CD4-positive, alpha-beta T cell treated with Interleukin-6 for 4 hours (primary cell): Measurements from ENCODE around the gene CPXM1.
A peak's percentile ranks its signal among the peaks of the same experiment; 100 is the strongest.
"Not testable (repeated sequence)": the region's sequence is repeated elsewhere in the genome, so short reads cannot be mapped to it uniquely, and the experiment has no call there.

ENCODE experiments used
- DNase-seq: peaks from one replicate; pipeline ENCODE4 v3.0.0-alpha.2; 2020; ENCODE audit warnings: mixed read lengths

The CPXM1 gene

DNA sequence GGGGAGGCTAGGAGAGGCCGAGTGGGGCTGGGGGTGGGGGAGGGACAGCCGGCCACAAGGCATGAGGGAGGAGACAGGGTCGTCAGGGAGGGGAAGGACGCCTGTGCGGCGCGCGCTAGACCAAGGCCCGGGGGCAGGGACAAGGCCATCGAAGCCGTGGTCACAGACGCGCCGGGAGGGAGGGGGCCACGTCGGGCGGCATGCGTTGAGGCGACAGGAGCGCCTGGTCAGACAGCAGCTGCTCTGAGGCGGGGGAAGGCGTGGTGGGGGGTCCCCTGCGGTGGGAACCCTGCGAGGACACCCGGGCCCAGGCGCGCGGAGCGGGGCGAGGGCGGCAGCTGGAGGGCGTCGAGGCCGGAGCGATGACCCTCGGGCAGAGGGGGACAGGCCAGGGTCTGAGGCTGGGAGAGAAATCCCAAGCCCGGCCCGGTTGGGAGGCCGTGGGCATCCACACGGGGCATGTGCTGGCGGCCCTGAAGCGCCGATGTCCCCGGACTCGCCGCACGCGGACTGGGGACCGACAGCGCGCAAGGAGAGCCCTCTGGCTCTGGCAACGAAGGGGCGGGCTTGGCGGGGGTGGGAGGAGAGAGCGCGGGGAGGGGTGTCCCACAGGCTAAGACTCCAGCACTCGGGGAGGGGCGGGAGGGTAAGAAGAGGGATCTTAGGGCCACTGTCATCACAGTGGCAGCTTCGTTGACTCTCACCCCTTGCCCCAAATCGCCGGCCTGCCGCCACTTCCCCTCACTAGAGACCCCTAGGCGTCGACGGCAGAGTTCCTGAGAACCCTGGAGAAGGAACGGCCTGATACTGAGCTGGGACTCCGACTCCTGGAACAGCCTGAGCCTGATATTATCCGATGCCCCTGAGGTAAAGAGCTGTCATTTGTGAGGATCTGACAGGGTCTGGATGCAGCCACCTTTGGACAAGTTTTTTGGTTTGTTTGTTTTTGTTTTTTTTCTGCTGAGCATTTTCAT is 20.8 kb upstream of the CPXM1 start:
- DNase-seq, result peak; percentile 23

DNA sequence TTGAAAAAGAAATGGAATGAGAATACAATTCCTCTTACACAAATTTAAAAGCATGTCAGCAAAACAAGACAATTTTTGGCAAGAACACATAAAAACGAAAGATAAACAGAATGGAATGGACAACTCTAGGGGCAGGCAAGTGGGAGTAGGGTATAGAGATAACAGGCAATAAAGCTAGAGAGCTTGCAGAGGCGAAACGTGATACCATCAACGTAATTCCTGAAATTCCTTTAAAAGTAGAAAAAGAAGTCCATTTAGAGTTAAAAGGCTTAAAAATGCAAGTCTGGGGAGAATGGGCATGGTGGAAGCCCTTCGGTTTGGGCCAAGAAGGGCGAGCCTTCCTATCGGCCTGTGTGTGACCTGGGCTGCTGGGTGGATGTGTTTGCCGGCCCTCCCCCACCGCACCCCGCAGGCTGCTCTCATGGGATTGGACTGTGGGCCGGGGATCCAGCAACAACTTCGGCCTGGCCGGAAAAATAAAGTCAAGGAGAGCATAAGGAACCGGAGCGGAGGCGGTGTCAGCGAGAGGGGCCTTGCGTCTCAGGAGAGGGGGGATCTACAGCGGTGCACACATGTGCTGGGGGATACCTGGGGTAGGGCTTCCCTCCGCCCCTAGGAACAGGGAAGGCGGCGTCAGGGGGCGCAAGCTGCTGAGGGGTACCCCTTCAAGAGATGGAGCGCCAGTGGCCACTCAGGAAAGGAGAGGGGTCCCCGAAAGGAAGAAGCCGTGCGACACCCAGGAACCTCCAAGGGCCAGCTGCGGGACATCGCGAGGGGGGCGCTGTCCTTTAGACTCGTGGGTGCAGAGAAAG is 19.9 kb upstream of the CPXM1 start:
- no peak for DNase-seq

DNA sequence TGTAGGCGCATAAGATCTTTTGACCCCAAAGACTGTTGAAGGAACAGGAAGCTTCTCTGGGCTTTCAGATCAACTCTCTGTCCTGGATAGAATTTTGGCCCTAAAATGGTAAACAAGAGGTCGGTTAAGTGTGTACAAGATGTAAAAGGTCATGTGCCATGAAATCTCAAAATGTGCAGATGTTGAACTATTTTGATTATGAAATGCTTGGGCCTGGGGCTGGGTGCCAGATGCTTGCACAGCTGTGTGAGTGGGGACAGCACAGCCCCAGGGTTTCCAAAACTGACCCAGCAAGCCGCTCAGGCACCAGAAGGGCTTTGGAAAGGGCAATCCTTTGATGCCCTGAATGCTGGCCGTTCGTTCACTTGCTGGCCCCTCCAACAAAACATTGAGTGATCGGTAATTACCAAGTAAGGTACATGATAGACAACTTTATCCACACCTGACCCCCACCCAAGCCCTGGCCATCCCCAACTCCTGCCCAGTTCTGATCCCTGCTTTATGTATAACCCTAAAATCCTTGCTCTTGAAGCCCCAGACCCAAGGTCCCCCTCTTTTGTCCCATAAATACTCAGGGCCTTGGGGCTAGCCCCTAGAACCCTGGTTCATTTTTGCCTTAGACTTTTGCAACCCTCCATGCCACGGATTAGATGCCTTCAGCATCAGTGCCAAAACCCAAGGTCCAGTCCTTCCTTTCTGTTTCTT is 17.6 kb upstream of the CPXM1 start:
- no peak for DNase-seq

DNA sequence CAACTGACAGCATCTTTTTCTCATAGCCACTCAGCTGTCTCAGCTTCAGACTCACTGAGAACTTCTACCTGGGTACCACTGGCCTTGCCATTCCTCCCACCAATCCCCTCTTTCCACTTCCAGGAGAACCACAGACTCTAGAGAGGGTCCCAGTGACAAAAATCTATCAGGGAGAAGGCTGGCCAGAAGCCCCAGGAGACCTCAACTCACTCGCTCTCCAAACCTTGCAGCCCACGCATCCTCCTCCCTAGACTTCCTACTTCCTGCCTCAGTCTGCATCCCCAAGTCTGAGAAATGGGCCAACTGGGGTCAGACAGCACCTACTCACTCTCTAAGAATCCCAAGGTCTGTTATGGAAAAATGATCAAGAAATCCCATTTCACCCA is 16.9 kb upstream of the CPXM1 start:
- DNase-seq, result no peak

GRCh38 chr20:2816583-2817340 is 16.3 kb upstream of the CPXM1 start:
- DNase-seq, result peak; percentile 18

- DNase-seq, result no peak
Observed at GRCh38 chr20:2816030-2816582, 15.7 kb upstream of the CPXM1 start, which contains the start of gene TMEM239. TSS of gene TMEM239 (plus strand) at chr20:2816364. CDS start at chr20:2816555, 191 bp downstream.

DNA sequence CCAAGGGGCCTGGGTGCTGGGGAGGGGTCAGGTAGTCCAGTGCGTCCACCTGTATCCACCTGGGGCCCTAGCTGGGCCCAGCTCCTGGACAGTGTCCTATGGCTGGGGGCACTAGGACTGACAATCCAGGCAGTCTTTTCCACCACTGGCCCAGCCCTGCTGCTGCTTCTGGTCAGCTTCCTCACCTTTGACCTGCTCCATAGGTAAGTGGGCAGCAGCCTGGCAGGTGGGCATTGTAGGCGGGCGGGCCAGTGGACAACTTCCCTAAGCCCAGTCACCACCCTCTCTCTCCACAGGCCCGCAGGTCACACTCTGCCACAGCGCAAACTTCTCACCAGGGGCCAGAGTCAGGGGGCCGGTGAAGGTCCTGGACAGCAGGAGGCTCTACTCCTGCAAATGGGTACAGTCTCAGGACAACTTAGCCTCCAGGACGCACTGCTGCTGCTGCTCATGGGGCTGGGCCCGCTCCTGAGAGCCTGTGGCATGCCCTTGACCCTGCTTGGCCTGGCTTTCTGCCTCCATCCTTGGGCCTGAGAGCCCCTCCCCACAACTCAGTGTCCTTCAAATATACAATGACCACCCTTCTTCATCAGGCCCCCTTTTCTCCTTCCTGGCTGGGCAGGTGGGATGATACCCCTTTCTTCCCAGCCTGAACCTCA is 14.9 kb upstream of the CPXM1 start:
- no peak for DNase-seq

DNA sequence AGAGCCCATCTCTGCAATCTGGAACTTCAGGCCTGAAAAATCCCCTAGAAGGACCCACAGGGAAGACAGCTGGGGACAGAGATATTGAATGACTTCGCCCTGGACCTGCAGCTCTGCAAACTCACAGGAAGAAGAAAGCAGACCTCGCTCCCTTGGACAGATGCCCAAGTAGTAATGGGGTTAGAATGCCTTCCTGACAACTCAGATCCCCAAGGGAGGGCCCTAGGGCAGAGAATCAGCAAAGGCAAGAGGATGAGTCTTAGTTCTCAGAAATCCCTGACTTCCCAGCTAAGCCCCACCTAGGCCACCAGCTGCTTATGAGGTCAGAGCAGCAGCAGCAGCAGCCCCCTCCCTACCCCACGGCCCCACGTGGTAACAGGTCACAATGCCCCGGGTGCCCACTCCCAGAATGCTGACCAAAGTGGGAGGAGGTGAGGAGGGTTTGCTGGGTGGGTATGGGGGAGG is 14.2 kb upstream of the CPXM1 start, which contains the start of gene C20orf141:
Gene C20orf141 (plus strand): TSS at position 401 of the 465 bp plus-strand sequence. CDS start 198 bp downstream, outside the sequence.
- DNase-seq, result no peak

- DNase-seq, result no peak
Observed at GRCh38 chr20:2814076-2814475, 13.6 kb upstream of the CPXM1 start.

GRCh38 chr20:2812189-2812588 is 11.8 kb upstream of the CPXM1 start:
- DNase-seq, result no peak

- no peak for DNase-seq
Observed at GRCh38 chr20:2809690-2810089, 9.3 kb upstream of the CPXM1 start.

DNA sequence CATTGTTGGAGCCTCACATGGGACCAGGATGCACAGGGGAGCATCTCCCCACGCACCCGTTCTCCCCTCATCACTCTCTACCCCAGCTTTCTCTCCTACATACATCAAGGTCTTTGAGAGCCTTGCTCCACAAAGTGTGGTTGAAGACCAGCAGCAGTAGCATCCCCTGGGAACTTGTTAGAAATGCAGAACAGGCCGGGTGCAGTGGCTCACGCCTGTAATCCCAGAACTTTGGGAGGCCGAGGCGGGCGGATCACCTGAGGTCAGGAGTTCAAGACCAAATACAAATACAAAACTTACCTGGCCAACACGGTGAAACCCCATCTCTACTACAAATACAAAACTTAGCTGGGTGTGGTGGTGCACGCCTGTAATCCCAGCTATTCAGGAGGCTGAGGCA is 7.5 kb upstream of the CPXM1 start:
- not testable (repeated sequence) for DNase-seq

- DNase-seq, result no peak
Observed at GRCh38 chr20:2807019-2807418, 6.6 kb upstream of the CPXM1 start.

DNA sequence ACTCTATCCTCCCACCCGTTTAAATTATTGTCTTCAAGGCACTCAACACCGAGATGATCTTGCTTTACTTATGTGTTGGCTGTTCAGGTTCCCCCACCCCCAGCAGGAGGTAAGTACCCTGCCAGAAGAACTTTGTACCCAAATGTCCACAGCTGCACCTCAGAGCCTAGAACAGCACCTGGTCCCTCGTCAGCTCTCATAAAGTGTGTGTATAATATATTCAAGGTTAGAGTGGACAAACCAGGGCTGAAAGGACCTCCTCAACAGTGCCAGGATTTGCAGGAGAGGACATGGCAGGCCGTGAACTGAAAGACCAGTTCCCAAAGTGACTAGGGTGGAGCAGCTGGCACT is 5.9 kb upstream of the CPXM1 start:
- no peak for DNase-seq

- DNase-seq, result no peak
Observed at GRCh38 chr20:2805689-2806350, 5.4 kb upstream of the CPXM1 start.

- no peak for DNase-seq
Observed at GRCh38 chr20:2804852-2805688, 4.6 kb upstream of the CPXM1 start.

DNA sequence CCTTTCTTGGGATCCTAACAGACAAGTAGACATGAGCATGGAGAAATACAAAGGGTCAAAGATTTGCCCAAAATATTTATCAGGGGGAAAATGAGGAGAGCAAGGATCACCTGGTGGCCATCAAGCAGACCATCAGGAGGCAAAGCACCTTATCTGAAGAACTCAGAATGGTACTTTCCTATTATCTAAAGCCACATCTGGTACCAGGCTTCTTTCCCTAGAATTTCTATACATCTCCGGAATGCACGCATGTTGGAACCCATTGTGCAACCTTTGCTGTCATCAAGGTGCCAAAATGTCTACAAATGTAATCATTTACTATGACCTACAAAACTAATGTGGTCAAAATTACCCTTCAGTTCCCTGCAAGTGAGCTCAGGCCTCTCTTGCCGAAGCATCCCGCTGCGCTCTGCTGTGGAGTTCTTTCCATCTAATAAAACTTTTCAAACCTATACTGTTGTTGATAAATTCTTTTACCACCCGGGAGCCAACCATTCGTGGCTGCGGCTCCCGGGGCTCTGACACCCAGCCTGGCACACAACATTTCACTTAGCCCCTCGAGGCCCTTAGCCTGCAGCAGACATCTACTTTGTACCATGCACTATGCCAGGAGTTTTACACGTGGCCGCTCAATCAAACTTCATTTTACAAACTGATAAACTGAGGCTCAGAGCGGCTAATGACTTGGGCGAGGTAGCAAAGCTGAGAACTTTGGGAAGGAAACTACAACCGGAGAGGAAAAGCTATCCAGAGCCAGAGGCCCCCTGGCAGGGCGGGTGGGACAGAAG is 3.8 kb upstream of the CPXM1 start:
- no peak for DNase-seq

- no peak for DNase-seq
Observed at GRCh38 chr20:2801286-2801728, 880 bp upstream of the CPXM1 start.
